K562 (cell line): ENCODE results near the gene CD276. TPM values are rescaled to one million over a fixed set of nuclear protein-coding genes. Genes with fewer than 3 reads are reported as not detected.
A peak's percentile ranks its signal among the peaks of the same experiment; 100 is the strongest.

Experiments used
- ATAC-seq: fragments of 200-7000 bp; cut with Tn5 transposase; 3 replicates; pipeline ENCODE4 v1.9.1; 2020; ENCODE audit warnings: moderate library complexity
- BruUV-seq: library from RNA; stranded (reverse); fragments of 400-500 nt; replicated peaks from 2 replicates; lab custom pipeline; 2021; lab: Mats Ljungman, UMichigan
- CTCF ChIA-PET: fragments of 300-600 bp; formaldehyde crosslinking; extraction: SDS; loops from one replicate; lab custom pipeline; 2021; ENCODE audit warnings: low intra/inter-chr PET ratio; lab: Yijun Ruan, JAX
- POLR2A ChIA-PET: fragments of 300-600, 350-650 bp; sonication (Branson Sonifier 250); formaldehyde crosslinking; extraction: SDS; loops from one replicate; lab custom pipeline; 2021; ENCODE audit warnings: antibody characterized with exemption, inconsistent platforms; lab: Yijun Ruan, JAX
- DNase-seq, 4 experiments: peaks; one replicate each; pipeline versions ENCODE4 v3.0.0 to v3.0.0-alpha.2; 2011 to 2018; ENCODE audit warnings: low spot score in 3 of 4, mixed read lengths in 3 of 4; ENCODE audit errors: extremely low read depth in 1 of 4
- FAIRE-seq: peaks from 2 replicates; lab custom pipeline; 2011; peaks lifted over from hg19 to GRCh38; lab: Jason Lieb, UNC
- H2AFZ ChIP-seq: 2 replicates; pipeline ENCODE4 v1.6.0; 2011; ENCODE audit warnings: low read depth, low read length, control low read depth, inconsistent platforms
- H3K27ac ChIP-seq: fragments of 200-600 bp; 3 replicates; pipeline ENCODE4 v1.8.0; 2011; ENCODE audit warnings: low read depth, mild to moderate bottlenecking, control low read depth, inconsistent platforms, low read length, moderate library complexity, mixed read lengths; ENCODE audit errors: extremely low read depth
- H3K27me3 ChIP-seq, 2 experiments: fragments of 300-600 bp in 1 of 2; 2 replicates in 1 of 2; 3 replicates in 1 of 2; pipeline versions ENCODE4 v1.6.0 to v1.8.0; 2011; ENCODE audit warnings: inconsistent platforms in 2 of 2, low read length in 2 of 2, mild to moderate bottlenecking in 1 of 2, mixed read lengths in 1 of 2, moderate library complexity in 1 of 2; ENCODE audit not compliant: control insufficient read depth in 2 of 2, insufficient read depth in 2 of 2
- H3K36me3 ChIP-seq: fragments of 300-600 bp; 3 replicates; pipeline ENCODE4 v1.8.0; 2011; ENCODE audit warnings: mild to moderate bottlenecking, low read length, inconsistent platforms; ENCODE audit not compliant: control insufficient read depth, insufficient read depth
- H3K4me1 ChIP-seq, 2 experiments: fragments of 200-600 bp in 1 of 2; replicated peaks in 1 of 2; 2 replicates in 1 of 2; 3 replicates in 1 of 2; pipeline versions ENCODE4 v1.5.1 to v1.8.0; 2011; ENCODE audit warnings: inconsistent platforms in 2 of 2, low read length in 2 of 2, mild to moderate bottlenecking in 1 of 2, mixed read lengths in 1 of 2, moderate library complexity in 1 of 2; ENCODE audit not compliant: control insufficient read depth in 2 of 2, insufficient read depth in 2 of 2
- H3K4me2 ChIP-seq: 2 replicates; pipeline ENCODE4 v1.6.1; 2011; ENCODE audit warnings: low read length, control low read depth, inconsistent platforms, mixed read lengths; ENCODE audit not compliant: insufficient read depth
- H3K4me3 ChIP-seq: fragments of 200-600 bp; sonication (generic), shearing (Covaris generic); 2 replicates; pipeline ENCODE4 v1.5.1; 2016; ENCODE audit warnings: control low read depth, inconsistent platforms
- H3K79me2 ChIP-seq: fragments of 200-600 bp; 3 replicates; pipeline ENCODE4 v1.8.0; 2011; ENCODE audit warnings: low read length, inconsistent platforms; ENCODE audit not compliant: control insufficient read depth, insufficient read depth
- H3K9ac ChIP-seq, 2 experiments: 2 replicates each; pipeline versions ENCODE4 v1.6.0 to v1.6.1; 2011; ENCODE audit warnings: low read depth in 2 of 2, low read length in 2 of 2, control low read depth in 1 of 2, inconsistent platforms in 1 of 2, mild to moderate bottlenecking in 1 of 2, mixed read lengths in 1 of 2; ENCODE audit not compliant: insufficient read depth in 1 of 2
- H3K9me1 ChIP-seq: one replicate; pipeline ENCODE4 v1.6.0; 2011; ENCODE audit warnings: inconsistent platforms, mild to moderate bottlenecking, low read length, moderate library complexity; ENCODE audit not compliant: control insufficient read depth, insufficient read depth
- H3K9me3 ChIP-seq: replicated peaks from 2 replicates; pipeline ENCODE4 v1.5.1; 2011; ENCODE audit warnings: low read depth, low read length, inconsistent platforms; ENCODE audit not compliant: control insufficient read depth, insufficient read depth
- H4K20me1 ChIP-seq: replicated peaks from 2 replicates; pipeline ENCODE4 v1.6.1; 2011; ENCODE audit warnings: low read length, inconsistent platforms, mixed read lengths; ENCODE audit not compliant: control insufficient read depth, insufficient read depth
- GATAD2B ChIP-seq: fragments of 450-650 bp; IDR thresholded peaks from 2 replicates; pipeline ENCODE4 v1.6.1; 2017; ENCODE audit warnings: mild to moderate bottlenecking, borderline replicate concordance
- PHF21A ChIP-seq: fragments of 450-650 bp; IDR thresholded peaks from 2 replicates; pipeline ENCODE4 v1.6.1; 2017; ENCODE audit warnings: low read depth, borderline replicate concordance
- RBM25 ChIP-seq: fragments of 200-400 bp; formaldehyde crosslinking; IDR thresholded peaks from 2 replicates; pipeline ENCODE4 v1.6.1; 2018; ENCODE audit warnings: low read length, low read depth, moderate library complexity; ENCODE audit not compliant: severe bottlenecking
- ZNF583 ChIP-seq: fragments of 250-450 bp; sonication (Bioruptor Pico); IDR thresholded peaks from 2 replicates; pipeline ENCODE4 v1.4.0; 2020
- WGBS: fragments of 100-300 bp; shearing (Covaris generic); methylation state at CpG from one replicate; pipeline ENCODE4 v1.1.6; 2016; ENCODE audit warnings: low coverage, mixed read lengths; ENCODE audit not compliant: insufficient coverage; ENCODE audit errors: missing lambda C conversion rate; 5-methylcytosine and 5-hydroxymethylcytosine counted together
- in situ Hi-C: fragments of 300-500 bp; cut with MboI; formaldehyde crosslinking; loops from 4 replicates; pipeline ENCODE4 v1.15.0; 2018; ENCODE audit warnings: inconsistent platforms, mixed read lengths
- intact Hi-C: fragments of 100-400 bp; cut with micrococcal nuclease; formaldehyde crosslinking; loops from 2 replicates; pipeline ENCODE4 v1.14.2; 2022
- polyA plus RNA-seq, 8 experiments: library from polyadenylated mRNA; depleted of rRNA in 4 of 8; stranded (reverse) in 5 of 8; unstranded in 3 of 8; fragments of >200 nt; fragmentation: Nextera tagmentation in 2 of 8; fragmentation: Illumina TruSeq in 1 of 8; extraction: Ambion mirVana in 2 of 8; extraction: Trizol in 1 of 8; gene quantifications; 2 replicates each; pipeline versions ENCODE4 v1.2.1 to v1.2.3, GENCODE V29; 2011 to 2014; ENCODE audit warnings: inconsistent platforms in 1 of 8, missing spikeins in 1 of 8
- total RNA-seq, 7 experiments: library from RNA; depleted of rRNA in 6 of 7; stranded (reverse); fragments of >200 nt in 6 of 7; fragmentation: Illumina TruSeq in 2 of 7; extraction: Trizol in 2 of 7; gene quantifications; 2 replicates each; pipeline versions ENCODE4 v1.2.1 to v1.2.3, GENCODE V29; 2011 to 2021; ENCODE audit warnings: low replicate concordance in 1 of 7
- TF ChIP-seq, protein P1 (sequence below), 3 experiments: fragments of 200-800 bp in 1 of 3; fragments of 250-450 bp in 1 of 3; fragments of 450-650 bp in 1 of 3; sonication (Bioruptor Pico) in 1 of 3; sonication (Bioruptor generic) in 1 of 3; formaldehyde crosslinking in 1 of 3; IDR thresholded peaks; 2 replicates each; pipeline versions ENCODE4 v1.6.1 to v1.8.0; 2016 to 2022; ENCODE audit warnings: mild to moderate bottlenecking in 2 of 3, missing genetic modification characterization in 2 of 3, missing compliant biosample characterization in 1 of 3, moderate library complexity in 1 of 3
- TF ChIP-seq, protein P2 (sequence below): fragments of 250-450 bp; sonication (Bioruptor Pico); IDR thresholded peaks from 2 replicates; pipeline ENCODE4 v1.8.0; 2021; ENCODE audit warnings: moderate library complexity, mild to moderate bottlenecking, inconsistent platforms

CD276 gene
- total and polyA plus RNA-seq, 9 of the 15 experiments (the other 6 are each of a cell fraction or from before 2014, with no cell fraction given) = 0.11 to 3.6 (median 2.3) TPM

DNA sequence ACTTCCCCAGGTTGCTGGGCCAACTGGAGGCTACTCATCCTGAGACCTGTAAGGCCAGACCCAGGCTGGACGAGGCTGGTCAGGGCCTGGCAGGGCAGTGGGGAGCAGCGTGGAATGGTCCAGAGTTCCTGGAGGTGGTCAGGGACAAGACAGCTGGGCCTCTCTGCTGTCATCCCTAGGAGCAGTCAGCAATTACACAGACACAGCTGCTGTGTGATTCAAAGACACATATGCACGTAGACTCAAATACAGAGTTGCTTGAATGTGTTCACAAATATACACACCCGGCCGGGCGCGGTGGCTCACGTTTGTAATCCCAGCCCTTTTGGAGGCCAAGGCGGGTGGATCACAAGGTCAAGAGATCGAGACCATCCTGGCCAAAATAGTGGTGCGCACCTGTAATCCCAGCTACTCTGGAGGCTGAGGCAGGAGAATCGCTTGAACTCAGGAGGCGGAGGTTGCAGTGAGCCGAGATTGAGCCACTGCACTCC lies 1.5 kb upstream of the CD276 start:
- no peak overlapping the region for H3K4me2 ChIP-seq
- FAIRE-seq (no peak), ATAC-seq (no peak), DNase-seq (no peak)
- peaks cover 10% of the 10 kb centered on the region for H4K20me1 ChIP-seq
- no peak overlapping the region for H2AFZ ChIP-seq
- H3K36me3 ChIP-seq = no peaks in the 10 kb centered on the region
- H3K27me3 ChIP-seq = peaks cover 19 to 47% of the 10 kb centered on the region in 2 experiments; a peak in 4 of 5 replicates
- in situ Hi-C loops = no loop called here
- no peak overlapping the region for H3K9ac ChIP-seq
- H3K27ac ChIP-seq = no peak overlapping the region
- H3K4me1 ChIP-seq = peaks cover 3 to 16% of the 10 kb centered on the region in 2 experiments; a peak in 3 of 5 replicates
- H3K9me3 ChIP-seq = no peaks in the 10 kb centered on the region
- TF ChIP-seq ZNF583 = no peak
- intact Hi-C loops = no loop called here
- 22% methylated on average over 14 of the region's 14 CpGs for WGBS
- no TSS peak for BruUV-seq
- no peaks in the 10 kb centered on the region for H3K9me1 ChIP-seq
- CTCF ChIA-PET = interaction anchor here (1.4 kb wide), 1 partner anchor 46 kb away, joined by 5 read pairs; no protein-coding TSS in a partner anchor
- no peaks in the 10 kb centered on the region for H3K79me2 ChIP-seq
- H3K4me3 ChIP-seq = no peak overlapping the region
- POLR2A ChIA-PET = no interaction called here

DNA sequence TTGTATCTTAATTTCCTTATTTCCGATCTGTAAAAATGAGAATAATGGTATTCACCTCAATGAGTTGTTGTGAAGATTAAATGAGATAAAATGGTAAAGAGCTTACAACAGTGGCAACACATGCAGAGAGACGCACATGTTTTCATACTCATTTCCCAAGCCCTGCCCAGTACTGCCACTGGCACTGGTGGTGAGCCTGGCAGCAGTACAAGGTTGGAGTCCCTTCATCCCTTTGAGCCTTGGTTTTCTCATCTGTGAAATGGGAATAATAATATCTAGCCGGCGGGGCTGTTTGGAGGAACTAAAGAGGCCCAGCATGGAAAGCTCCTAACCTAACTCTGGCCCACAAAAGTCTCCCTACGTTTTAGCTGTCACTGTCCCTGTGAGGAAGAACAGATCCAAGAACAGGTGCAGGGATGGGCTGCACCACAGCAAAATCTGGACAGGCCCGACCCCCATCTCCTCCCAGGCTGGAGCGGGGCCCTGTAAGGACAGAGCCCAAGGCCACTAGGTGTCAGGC lies 866 bp upstream of the CD276 start:
- BruUV-seq = no TSS peak
- 27% methylated on average over 7 of the region's 7 CpGs for WGBS
- in situ Hi-C loops (no loop called here), intact Hi-C loops (no loop called here)
- Histone ChIP-seq H3K9me1 (no peaks in the 10 kb centered on the region), H3K79me2 (no peaks in the 10 kb centered on the region), H3K9me3 (no peaks in the 10 kb centered on the region), H3K36me3 (no peaks in the 10 kb centered on the region), H4K20me1 (peaks cover 11% of the 10 kb centered on the region), H3K9ac (no peak overlapping the region; a peak in 1 of 4 replicates), H2AFZ (peak overlapping the region; percentile 72; the same call in 1 of the 2 replicates), H3K27me3 (peaks cover 19 to 41% of the 10 kb centered on the region in 2 experiments; a peak in 4 of 5 replicates), H3K27ac (no peak overlapping the region), H3K4me1 (peaks cover 4 to 16% of the 10 kb centered on the region in 2 experiments; a peak in 4 of 5 replicates), H3K4me3 (no peak overlapping the region), H3K4me2 (peak overlapping the region; percentile 77)
- peak in 3 of 4 experiments; percentile 63 to 66 (median 65) for DNase-seq
- FAIRE-seq = no peak
- ATAC-seq = no peak
- ChIA-PET CTCF (interaction anchor here (1.4 kb wide), 1 partner anchor 47 kb away, joined by 5 read pairs; no protein-coding TSS in a partner anchor), POLR2A (no interaction called here)
- TF ChIP-seq PHF21A (peak; percentile 84), RBM25 (peak; percentile 83), GATAD2B (no peak)
- TF ChIP-seq, protein P1, sequence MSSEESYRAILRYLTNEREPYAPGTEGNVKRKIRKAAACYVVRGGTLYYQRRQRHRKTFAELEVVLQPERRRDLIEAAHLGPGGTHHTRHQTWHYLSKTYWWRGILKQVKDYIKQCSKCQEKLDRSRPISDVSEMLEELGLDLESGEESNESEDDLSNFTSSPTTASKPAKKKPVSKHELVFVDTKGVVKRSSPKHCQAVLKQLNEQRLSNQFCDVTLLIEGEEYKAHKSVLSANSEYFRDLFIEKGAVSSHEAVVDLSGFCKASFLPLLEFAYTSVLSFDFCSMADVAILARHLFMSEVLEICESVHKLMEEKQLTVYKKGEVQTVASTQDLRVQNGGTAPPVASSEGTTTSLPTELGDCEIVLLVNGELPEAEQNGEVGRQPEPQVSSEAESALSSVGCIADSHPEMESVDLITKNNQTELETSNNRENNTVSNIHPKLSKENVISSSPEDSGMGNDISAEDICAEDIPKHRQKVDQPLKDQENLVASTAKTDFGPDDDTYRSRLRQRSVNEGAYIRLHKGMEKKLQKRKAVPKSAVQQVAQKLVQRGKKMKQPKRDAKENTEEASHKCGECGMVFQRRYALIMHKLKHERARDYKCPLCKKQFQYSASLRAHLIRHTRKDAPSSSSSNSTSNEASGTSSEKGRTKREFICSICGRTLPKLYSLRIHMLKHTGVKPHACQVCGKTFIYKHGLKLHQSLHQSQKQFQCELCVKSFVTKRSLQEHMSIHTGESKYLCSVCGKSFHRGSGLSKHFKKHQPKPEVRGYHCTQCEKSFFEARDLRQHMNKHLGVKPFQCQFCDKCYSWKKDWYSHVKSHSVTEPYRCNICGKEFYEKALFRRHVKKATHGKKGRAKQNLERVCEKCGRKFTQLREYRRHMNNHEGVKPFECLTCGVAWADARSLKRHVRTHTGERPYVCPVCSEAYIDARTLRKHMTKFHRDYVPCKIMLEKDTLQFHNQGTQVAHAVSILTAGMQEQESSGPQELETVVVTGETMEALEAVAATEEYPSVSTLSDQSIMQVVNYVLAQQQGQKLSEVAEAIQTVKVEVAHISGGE (CRISPR knock-in tag; IDR thresholded peaks at IDR 0.05) = no peak
- TF ChIP-seq, protein P2, sequence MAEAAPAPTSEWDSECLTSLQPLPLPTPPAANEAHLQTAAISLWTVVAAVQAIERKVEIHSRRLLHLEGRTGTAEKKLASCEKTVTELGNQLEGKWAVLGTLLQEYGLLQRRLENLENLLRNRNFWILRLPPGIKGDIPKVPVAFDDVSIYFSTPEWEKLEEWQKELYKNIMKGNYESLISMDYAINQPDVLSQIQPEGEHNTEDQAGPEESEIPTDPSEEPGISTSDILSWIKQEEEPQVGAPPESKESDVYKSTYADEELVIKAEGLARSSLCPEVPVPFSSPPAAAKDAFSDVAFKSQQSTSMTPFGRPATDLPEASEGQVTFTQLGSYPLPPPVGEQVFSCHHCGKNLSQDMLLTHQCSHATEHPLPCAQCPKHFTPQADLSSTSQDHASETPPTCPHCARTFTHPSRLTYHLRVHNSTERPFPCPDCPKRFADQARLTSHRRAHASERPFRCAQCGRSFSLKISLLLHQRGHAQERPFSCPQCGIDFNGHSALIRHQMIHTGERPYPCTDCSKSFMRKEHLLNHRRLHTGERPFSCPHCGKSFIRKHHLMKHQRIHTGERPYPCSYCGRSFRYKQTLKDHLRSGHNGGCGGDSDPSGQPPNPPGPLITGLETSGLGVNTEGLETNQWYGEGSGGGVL (CRISPR knock-in tag) = no peak
